ENCODE results near the gene TRAPPC3L. TPM values are rescaled to one million over a fixed set of nuclear protein-coding genes. Genes with fewer than 3 reads are reported as not detected.

TRAPPC3L gene
- total and polyA plus RNA-seq, 2 of the 13 experiments (the other 11 are each of a cell fraction or from before 2014, with no cell fraction given) = not detected

GRCh38 chr6:116550796-116551195, 5.3 kb upstream of the TRAPPC3L start (continued):
- TF ChIP-seq ZBTB4 (CRISPR knock-in tag; IDR thresholded peaks at IDR 0.05; ENCODE audit: borderline replicate concordance) (no peak), TP53 (CRISPR knock-in tag; conservative IDR thresholded peaks at IDR 0.05) (no peak), SMARCE1 (IDR thresholded peaks at IDR 0.05; ENCODE audit: borderline replicate concordance) (no peak), SNAPC5 (CRISPR knock-in tag; IDR thresholded peaks at IDR 0.05; ENCODE audit: borderline replicate concordance) (no peak), GPN1 (CRISPR knock-in tag; IDR thresholded peaks at IDR 0.05; ENCODE audit: borderline replicate concordance) (no peak), KDM3A (CRISPR knock-in tag; IDR thresholded peaks at IDR 0.05; ENCODE audit: low read depth) (no peak), NR2F1 (CRISPR knock-in tag; IDR thresholded peaks at IDR 0.05) (0 out of 4 replicates have a peak, but pooled peaks have one; percentile 14 to 51), ISX (CRISPR knock-in tag; conservative IDR thresholded peaks at IDR 0.05) (no peak), ZNF225 (CRISPR knock-in tag; IDR thresholded peaks at IDR 0.05) (no peak), ZNF652 (CRISPR knock-in tag; IDR thresholded peaks at IDR 0.05; ENCODE audit: borderline replicate concordance, low read depth) (no peak), ZNF597 (CRISPR knock-in tag; IDR thresholded peaks at IDR 0.05) (no peak), ZBTB38 (CRISPR knock-in tag; IDR thresholded peaks at IDR 0.05) (no peak), ZXDC (CRISPR knock-in tag; IDR thresholded peaks at IDR 0.05) (no peak), SRSF4 (IDR thresholded peaks at IDR 0.05; ENCODE audit: low read depth, low read length, poor library complexity, severe bottlenecking) (no peak), ZSCAN12 (CRISPR knock-in tag; IDR thresholded peaks at IDR 0.05) (no peak)
- TF ChIP-seq, protein P1, sequence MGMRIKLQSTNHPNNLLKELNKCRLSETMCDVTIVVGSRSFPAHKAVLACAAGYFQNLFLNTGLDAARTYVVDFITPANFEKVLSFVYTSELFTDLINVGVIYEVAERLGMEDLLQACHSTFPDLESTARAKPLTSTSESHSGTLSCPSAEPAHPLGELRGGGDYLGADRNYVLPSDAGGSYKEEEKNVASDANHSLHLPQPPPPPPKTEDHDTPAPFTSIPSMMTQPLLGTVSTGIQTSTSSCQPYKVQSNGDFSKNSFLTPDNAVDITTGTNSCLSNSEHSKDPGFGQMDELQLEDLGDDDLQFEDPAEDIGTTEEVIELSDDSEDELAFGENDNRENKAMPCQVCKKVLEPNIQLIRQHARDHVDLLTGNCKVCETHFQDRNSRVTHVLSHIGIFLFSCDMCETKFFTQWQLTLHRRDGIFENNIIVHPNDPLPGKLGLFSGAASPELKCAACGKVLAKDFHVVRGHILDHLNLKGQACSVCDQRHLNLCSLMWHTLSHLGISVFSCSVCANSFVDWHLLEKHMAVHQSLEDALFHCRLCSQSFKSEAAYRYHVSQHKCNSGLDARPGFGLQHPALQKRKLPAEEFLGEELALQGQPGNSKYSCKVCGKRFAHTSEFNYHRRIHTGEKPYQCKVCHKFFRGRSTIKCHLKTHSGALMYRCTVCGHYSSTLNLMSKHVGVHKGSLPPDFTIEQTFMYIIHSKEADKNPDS (CRISPR knock-in tag; IDR thresholded peaks at IDR 0.05) = no peak
- TF ChIP-seq, protein P2, sequence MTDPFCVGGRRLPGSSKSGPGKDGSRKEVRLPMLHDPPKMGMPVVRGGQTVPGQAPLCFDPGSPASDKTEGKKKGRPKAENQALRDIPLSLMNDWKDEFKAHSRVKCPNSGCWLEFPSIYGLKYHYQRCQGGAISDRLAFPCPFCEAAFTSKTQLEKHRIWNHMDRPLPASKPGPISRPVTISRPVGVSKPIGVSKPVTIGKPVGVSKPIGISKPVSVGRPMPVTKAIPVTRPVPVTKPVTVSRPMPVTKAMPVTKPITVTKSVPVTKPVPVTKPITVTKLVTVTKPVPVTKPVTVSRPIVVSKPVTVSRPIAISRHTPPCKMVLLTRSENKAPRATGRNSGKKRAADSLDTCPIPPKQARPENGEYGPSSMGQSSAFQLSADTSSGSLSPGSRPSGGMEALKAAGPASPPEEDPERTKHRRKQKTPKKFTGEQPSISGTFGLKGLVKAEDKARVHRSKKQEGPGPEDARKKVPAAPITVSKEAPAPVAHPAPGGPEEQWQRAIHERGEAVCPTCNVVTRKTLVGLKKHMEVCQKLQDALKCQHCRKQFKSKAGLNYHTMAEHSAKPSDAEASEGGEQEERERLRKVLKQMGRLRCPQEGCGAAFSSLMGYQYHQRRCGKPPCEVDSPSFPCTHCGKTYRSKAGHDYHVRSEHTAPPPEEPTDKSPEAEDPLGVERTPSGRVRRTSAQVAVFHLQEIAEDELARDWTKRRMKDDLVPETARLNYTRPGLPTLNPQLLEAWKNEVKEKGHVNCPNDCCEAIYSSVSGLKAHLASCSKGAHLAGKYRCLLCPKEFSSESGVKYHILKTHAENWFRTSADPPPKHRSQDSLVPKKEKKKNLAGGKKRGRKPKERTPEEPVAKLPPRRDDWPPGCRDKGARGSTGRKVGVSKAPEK (CRISPR knock-in tag; IDR thresholded peaks at IDR 0.05; ENCODE audit: borderline replicate concordance) = no peak

All from HepG2 (cell line).